HG03469 (cell line): ENCODE data around the gene PLEKHB2.
A peak's percentile ranks its signal among the peaks of the same experiment; 100 is the strongest.
"Not testable (repeated sequence)": the region's sequence is repeated elsewhere in the genome, so short reads cannot be mapped to it uniquely, and the experiment has no call there.

Source experiments
- ATAC-seq: cut with Tn5 transposase; IDR thresholded peaks from one replicate; pipeline ENCODE4 v1.9.1; 2021; ENCODE audit warnings: mild to moderate bottlenecking, moderate library complexity, moderate number of reproducible peaks; ENCODE audit not compliant: unreplicated experiment

The PLEKHB2 gene, protein sequence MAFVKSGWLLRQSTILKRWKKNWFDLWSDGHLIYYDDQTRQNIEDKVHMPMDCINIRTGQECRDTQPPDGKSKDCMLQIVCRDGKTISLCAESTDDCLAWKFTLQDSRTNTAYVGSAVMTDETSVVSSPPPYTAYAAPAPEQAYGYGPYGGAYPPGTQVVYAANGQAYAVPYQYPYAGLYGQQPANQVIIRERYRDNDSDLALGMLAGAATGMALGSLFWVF

DNA sequence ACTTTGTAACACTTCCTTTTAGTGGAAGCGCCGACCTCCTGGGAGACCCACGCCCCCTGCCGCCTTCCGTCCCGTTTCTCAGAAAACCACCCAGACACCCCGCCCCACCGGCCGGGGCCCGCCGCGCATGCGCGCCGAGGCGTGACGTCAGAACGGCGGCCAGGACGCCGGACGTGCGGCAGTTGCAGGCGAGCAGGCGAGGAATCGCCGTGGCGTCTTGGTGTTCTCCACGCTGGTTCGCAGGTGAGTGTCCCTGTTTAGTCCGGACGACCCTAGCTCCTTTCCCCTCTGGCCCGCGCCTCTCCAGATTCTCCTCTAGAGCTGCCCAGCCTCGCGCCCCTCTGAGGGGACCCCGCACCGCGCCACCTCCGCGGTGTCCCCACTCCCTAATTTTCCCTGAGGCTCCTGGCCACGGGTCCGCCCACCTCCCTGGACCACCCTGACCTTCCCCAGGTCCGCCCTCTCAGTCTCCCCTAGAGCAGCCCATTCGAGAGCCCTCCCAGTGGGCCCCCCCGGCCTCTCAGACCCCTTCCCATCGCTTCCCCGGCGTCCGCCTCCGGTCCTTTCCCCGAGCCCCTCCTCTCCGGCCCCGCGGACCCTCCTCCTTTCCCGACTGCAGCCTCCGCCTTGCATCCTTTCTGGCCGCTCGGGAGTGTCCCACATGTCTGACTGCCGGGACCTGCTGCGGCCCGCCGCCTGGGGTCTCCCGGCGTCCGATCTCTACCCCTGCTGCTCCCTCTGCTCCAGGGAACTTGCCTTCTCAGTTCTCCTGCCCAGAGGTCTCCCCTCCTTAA is at the start of gene PLEKHB2:
Gene PLEKHB2 (plus strand): TSS at position 181 of the 794 bp plus-strand sequence. CDS start 15,606 bp downstream, outside the sequence.
- peak; percentile 67 for ATAC-seq

GRCh38 chr2:131056204-131056931 is 48.8 kb upstream of the PLEKHB2 start:
- no peak for ATAC-seq

DNA sequence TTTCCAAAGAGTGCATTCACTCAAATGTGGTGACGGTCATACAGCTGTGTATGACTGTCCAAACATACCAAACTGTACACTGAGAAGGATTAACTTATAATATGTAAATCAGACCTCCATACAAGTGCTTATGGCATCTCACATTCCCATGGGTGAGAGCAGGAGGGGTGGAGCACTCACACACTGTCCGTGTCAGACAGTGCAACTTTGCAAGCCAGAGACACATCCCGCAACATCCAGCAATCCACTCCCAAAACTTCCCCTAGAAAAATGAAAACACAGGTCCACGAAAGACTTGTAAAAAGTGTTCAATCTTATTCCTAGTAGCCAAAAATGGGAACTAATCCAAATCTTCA is 48.2 kb upstream of the PLEKHB2 start:
- no peak for ATAC-seq

GRCh38 chr2:131058214-131058843 is 46.8 kb upstream of the PLEKHB2 start:
- ATAC-seq = no peak

- ATAC-seq = no peak
Observed at GRCh38 chr2:131058920-131059319, 46.2 kb upstream of the PLEKHB2 start.

GRCh38 chr2:131063501-131064283 is 41.4 kb upstream of the PLEKHB2 start:
- no peak for ATAC-seq

DNA sequence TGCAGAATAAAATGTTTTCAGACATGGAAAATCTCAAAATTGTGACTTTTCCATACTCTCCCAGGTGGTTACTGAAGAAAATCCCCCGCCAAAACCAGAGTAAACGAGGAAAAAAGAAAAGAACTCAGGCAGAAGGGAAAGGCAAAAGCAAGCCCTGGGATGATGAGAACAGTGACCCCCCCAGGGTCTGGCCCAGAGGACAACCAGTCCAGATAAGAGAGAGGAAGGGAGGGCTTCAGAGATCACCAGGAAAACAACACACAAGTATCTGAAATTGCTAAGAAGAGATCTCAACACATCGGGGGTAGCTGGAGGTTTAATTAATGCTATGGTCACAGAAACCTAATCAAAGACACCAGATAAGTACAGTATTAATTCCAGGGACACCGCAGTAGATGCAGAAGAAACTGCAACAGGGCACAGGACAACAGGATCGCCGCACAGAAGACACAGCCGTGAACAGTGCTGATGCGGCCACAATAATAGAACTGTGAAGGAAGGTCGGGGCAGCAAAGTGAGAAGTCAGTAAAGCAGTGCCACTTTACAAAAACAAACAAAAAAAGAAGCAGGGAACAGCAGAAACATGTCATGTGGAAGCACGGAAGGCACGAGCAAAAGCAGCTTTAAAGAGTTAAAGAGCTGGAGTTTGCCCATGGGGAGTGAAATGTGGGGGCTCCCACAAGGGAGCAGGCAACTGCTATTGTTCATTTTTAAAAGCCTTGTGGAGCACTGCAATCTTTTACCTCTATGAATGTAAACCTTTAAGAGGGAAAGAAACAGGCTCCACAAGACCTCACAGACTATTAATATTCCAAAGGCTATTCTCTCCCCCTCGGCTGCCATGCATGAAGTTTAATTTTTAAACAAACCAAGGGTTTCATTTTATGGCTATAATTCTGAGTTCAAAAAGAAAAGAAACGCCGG is 40.3 kb upstream of the PLEKHB2 start:
- ATAC-seq = no peak

- ATAC-seq = no peak
Observed at GRCh38 chr2:131067465-131068125, 37.5 kb upstream of the PLEKHB2 start.

GRCh38 chr2:131068172-131068571 is 37.0 kb upstream of the PLEKHB2 start:
- not testable (repeated sequence) for ATAC-seq

GRCh38 chr2:131075578-131075977 is 29.6 kb upstream of the PLEKHB2 start:
- not testable (repeated sequence) for ATAC-seq

- no peak for ATAC-seq
Observed at GRCh38 chr2:131076707-131077106, 28.4 kb upstream of the PLEKHB2 start.

DNA sequence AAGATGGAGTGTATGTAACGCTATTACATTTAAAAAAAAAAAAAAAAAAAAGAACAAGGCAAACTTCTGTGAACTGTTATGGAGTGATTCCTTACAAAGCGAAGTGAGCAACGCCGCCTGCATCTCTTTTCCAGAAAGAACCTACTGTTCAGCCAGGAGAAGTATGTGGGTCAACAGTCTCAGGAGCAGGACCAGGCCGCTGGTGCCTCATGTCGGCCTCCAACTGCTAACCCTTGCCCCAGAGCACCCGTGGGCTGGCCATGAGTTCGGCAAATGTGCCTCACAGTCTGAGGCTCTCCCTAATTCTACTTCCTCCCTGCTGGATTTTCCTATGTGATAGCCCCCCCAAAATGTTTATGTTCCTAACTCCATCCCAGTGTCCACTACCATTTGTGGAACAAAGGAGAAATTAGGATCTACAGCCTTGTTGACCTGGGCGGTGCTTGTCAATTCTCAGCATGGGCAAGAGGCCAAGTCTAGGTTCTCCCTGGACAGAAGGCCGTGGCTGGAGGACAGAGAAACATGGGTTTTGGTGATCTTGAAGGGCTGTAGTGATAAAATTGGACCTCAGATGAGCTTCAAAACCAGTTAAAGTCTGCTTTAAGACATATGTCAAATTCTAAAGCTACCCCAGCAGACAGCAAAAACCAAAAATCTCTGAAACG is 27.8 kb upstream of the PLEKHB2 start:
- no peak for ATAC-seq

DNA sequence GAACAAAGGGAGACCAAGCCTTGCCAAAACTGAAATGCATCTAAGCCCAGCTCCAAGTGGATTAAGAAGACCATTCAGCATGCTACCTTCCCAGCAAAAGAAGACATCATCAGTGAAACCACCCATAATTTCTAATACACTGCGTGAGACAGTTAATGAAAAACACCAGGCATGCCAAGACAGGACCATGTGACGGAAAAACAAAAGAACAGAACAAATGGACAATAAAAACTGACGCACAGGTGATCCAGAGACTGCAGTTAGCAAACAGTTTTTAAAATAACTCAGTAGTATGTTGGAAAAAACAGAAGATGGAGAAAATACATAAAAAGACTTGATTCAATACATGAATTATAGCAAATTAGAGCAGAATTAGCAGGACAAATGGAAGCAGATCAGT is 27.2 kb upstream of the PLEKHB2 start:
- ATAC-seq = no peak

DNA sequence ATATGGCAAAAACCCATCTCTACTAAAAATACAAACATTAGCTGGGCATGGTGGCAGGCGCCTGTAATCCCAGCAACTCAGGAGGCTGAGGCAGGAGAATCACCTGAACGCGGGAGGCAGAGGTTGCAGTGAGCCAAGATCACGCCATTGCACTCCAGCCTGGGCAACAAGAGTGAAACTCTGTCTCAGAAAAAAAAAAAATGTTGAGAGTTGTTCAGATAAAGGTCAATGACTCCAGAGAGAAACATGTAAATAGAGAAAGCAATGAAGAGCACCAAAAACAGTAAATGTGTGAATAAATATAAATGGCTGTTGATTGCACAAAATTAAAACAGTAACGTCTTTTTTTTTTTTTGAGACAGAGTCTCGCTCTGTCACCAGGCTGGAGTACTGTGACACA is 25.2 kb upstream of the PLEKHB2 start:
- ATAC-seq = not testable (repeated sequence)

GRCh38 chr2:131081190-131081589 is 23.9 kb upstream of the PLEKHB2 start:
- ATAC-seq = no peak

DNA sequence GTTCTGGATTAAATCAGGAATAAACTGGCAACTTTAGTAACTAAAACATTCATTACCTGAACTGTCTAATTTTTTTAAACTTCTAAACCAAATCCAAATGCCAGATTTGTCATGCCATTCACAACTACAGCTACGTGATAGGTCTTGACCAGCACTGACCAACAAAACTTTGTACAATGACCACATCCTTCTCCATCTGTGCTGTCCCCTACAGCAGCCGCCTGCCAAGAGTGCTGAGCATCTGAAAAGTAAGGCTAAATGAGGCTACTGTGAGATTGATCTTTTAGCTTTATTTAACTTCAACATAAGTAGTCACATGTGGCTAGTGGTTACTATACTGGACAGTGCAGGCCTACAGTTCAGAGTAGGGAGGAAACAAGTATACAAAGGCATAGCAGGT is 19.5 kb upstream of the PLEKHB2 start:
- no peak for ATAC-seq

DNA sequence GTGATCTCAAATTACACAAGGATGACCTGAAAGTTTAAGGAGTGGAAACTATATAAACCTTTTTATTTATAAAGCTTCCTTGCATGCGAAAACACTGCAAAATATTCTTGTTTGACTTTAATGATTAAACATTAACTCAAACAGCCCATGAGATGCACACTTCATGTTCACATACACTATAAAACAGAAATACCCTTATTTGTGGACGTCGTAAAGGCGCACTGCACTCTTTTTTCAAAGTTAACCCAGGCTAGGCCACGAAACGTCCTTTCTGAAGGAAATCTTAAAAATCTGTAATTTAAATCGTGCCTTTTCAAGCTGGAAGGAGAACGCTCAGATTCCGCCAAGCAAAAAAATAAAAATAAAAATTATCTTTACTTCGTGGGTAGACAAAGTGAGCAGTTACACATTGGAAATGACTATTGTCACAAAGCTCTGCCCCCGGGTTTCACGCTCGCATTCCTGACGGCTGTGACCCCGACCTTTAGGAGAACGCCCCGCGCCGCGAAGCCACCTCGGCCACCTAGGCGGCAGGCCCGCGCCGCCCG is 12.6 kb upstream of the PLEKHB2 start:
- no peak for ATAC-seq
